GM10248 (cell line): Measurements from ENCODE around the gene PODXL.
A peak's percentile ranks its signal among the peaks of the same experiment; 100 is the strongest.

Experiments
- CTCF ChIA-PET: fragments of 300-600 bp; sonication (Branson Sonifier 250); formaldehyde crosslinking; extraction: SDS; loops from one replicate; lab custom pipeline; 2021; ENCODE audit warnings: antibody characterized with exemption; lab: Yijun Ruan, JAX
- POLR2A ChIA-PET: fragments of 350-650 bp; sonication (Branson Sonifier 250); formaldehyde crosslinking; extraction: SDS; loops from one replicate; lab custom pipeline; 2020; ENCODE audit warnings: antibody characterized with exemption; lab: Yijun Ruan, JAX
- DNase-seq: peaks from one replicate; pipeline ENCODE4 v3.0.0; 2012; ENCODE audit errors: extremely low spot score
- CTCF ChIP-seq: IDR thresholded peaks from 2 replicates; pipeline ENCODE4 v1.5.1; 2012; ENCODE audit warnings: mild to moderate bottlenecking, low read depth; ENCODE audit errors: extremely low read depth, missing control alignments, control extremely low read depth

The PODXL gene

GRCh38 chr7:131600085-131600881 lies 43.9 kb upstream of the PODXL start:
- POLR2A ChIA-PET: no interaction called here
- CTCF ChIA-PET: no interaction called here
- TF ChIP-seq CTCF: no peak
- DNase-seq: no peak

- TF ChIP-seq CTCF: no peak
- DNase-seq: no peak
- ChIA-PET POLR2A (no interaction called here), CTCF (interaction anchor here (0.7 to 0.8 kb wide), 2 partner anchors 28 to 29 kb away, joined by 3 read pairs; no protein-coding TSS in a partner anchor)
Observed at GRCh38 chr7:131596785-131597184, 40.4 kb upstream of the PODXL start.

DNA sequence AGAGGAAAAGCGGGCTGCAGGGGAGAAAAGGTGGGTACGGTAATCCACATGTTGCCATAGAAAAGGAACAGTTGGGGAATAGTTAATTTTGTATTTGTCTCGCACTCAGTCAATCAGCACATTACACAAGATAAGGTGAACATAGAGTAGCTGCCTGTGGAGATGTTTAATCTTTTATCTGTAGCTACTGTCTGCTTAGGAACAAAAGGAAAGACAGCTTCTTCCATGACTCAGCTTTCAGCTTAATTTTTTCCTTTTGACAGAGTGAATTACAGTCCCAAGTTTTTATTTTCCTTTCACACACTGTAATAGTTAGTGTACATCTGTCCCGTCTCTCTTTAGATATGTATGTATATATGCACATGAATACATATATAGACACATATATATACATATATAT lies 39.3 kb upstream of the PODXL start:
- TF ChIP-seq CTCF: no peak
- CTCF ChIA-PET: no interaction called here
- DNase-seq: no peak
- POLR2A ChIA-PET: no interaction called here

- ChIA-PET CTCF (no interaction called here), POLR2A (no interaction called here)
- TF ChIP-seq CTCF: no peak
- peak; percentile 9 for DNase-seq
Observed at GRCh38 chr7:131591687-131592319, 35.4 kb upstream of the PODXL start.

- no peak for TF ChIP-seq CTCF
- ChIA-PET POLR2A (no interaction called here), CTCF (no interaction called here)
- DNase-seq: no peak
Observed at GRCh38 chr7:131587315-131587923, 31.0 kb upstream of the PODXL start.

DNA sequence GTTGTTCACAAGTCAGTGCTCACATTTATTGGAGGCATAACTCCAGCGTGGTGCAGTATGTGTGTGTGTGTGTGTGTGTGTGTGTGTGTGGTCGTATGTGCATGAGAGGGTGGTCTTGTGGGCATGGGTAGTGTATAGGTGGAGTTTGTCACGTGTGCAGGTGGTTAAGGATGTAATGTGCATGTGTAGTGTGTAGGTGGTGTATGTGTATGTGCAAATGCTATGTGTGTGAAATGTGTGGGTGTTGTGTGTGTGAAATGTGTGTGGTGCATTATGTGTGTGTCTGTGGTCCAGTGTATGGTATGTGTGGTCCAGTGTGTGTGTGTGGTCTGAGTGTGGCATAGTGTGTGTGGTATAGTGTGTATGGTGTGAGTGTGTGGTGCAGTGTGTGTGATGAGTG lies 30.3 kb upstream of the PODXL start:
- ChIA-PET POLR2A (no interaction called here), CTCF (no interaction called here)
- DNase-seq: no peak
- no peak for TF ChIP-seq CTCF
